A673 (cell line): Measurements from ENCODE around the gene FGD6. TPM values are rescaled to one million over a fixed set of nuclear protein-coding genes. Genes with fewer than 3 reads are reported as not detected.
"Not testable (repeated sequence)": the region's sequence is repeated elsewhere in the genome, so short reads cannot be mapped to it uniquely, and the experiment has no call there.

Source experiments
- BruUV-seq: library from RNA; stranded (reverse); fragments of 400-500 nt; replicated peaks from 2 replicates; lab custom pipeline; 2021; lab: Mats Ljungman, UMichigan
- CTCF ChIA-PET: fragments of 300-600 bp; sonication (Branson Sonifier 250); formaldehyde crosslinking; loops from one replicate; lab custom pipeline; 2022; ENCODE audit warnings: antibody characterized with exemption; lab: Charles Lee
- POLR2A ChIA-PET: fragments of 300-600 bp; sonication (Branson Sonifier 250); formaldehyde crosslinking; loops from one replicate; lab custom pipeline; 2022; ENCODE audit warnings: antibody characterized with exemption; ENCODE audit not compliant: low non-redundant PET; lab: Charles Lee
- DNase-seq: peaks from one replicate; pipeline ENCODE4 v3.0.0-alpha.2; 2015; ENCODE audit warnings: low spot score
- H3K27ac ChIP-seq: fragments of 200-600 bp; sonication (generic); 2 replicates; pipeline ENCODE4 v1.5.1; 2016; ENCODE audit warnings: mixed run types, low read depth, mild to moderate bottlenecking, mixed read lengths, antibody characterized with exemption, low read length; ENCODE audit not compliant: poor library complexity, severe bottlenecking
- H3K27me3 ChIP-seq: fragments of 200-600 bp; sonication (generic); replicated peaks from 2 replicates; pipeline ENCODE4 v1.6.1; 2017; ENCODE audit warnings: mixed run types, low read depth, mild to moderate bottlenecking, mixed read lengths, antibody characterized with exemption, low read length; ENCODE audit not compliant: insufficient read depth, poor library complexity
- H3K36me3 ChIP-seq: fragments of 200-600 bp; sonication (generic); 2 replicates; pipeline ENCODE4 v1.6.1; 2016; ENCODE audit warnings: mixed run types, mild to moderate bottlenecking, mixed read lengths, antibody characterized with exemption, low read length; ENCODE audit not compliant: insufficient read depth, poor library complexity, severe bottlenecking
- H3K4me1 ChIP-seq: fragments of 200-600 bp; sonication (generic); 2 replicates; pipeline ENCODE4 v1.6.1; 2017; ENCODE audit warnings: mixed run types, mild to moderate bottlenecking, mixed read lengths, antibody characterized with exemption, low read length; ENCODE audit not compliant: insufficient read depth, poor library complexity, severe bottlenecking
- H3K4me3 ChIP-seq: fragments of 200-600 bp; sonication (generic); 2 replicates; pipeline ENCODE4 v1.5.1; 2016; ENCODE audit warnings: low read depth, mixed run types, mild to moderate bottlenecking, mixed read lengths, low read length; ENCODE audit not compliant: poor library complexity, severe bottlenecking
- H3K9me3 ChIP-seq: fragments of 200-600 bp; sonication (generic); 2 replicates; pipeline ENCODE4 v1.6.1; 2016; ENCODE audit warnings: mixed run types, low read depth, mild to moderate bottlenecking, mixed read lengths, antibody characterized with exemption, low read length; ENCODE audit not compliant: poor library complexity, severe bottlenecking
- CTCF ChIP-seq: fragments of 300-800, 200-600 bp; sonication (generic); conservative IDR thresholded peaks from 2 replicates; pipeline ENCODE4 v1.5.1; 2017; ENCODE audit warnings: low read depth, mild to moderate bottlenecking, antibody characterized with exemption, low read length, moderate library complexity, mixed read lengths
- EZH2 ChIP-seq: fragments of 200-600 bp; sonication (generic); IDR thresholded peaks from 2 replicates; pipeline ENCODE4 v1.6.1; 2017; ENCODE audit warnings: borderline replicate concordance, low read depth, mild to moderate bottlenecking, mixed read lengths, antibody characterized with exemption, low read length; ENCODE audit not compliant: poor library complexity, severe bottlenecking
- intact Hi-C: fragments of 100-400 bp; cut with micrococcal nuclease; formaldehyde crosslinking; loops from one replicate; pipeline ENCODE4 v1.10.0; 2022; ENCODE audit not compliant: unreplicated experiment
- total RNA-seq: library from RNA; stranded (reverse); gene quantifications from 2 replicates; pipeline ENCODE4 v1.2.3, GENCODE V29; 2021

FGD6 gene
- total RNA-seq, 1 experiment from 2014 or later: 11.7 TPM

GRCh38 chr12:95099270-95099790, 117.9 kb downstream of the FGD6 start:
- Histone ChIP-seq H3K27me3 (no peaks in the 10 kb centered on the region), H3K27ac (no peak overlapping the region), H3K9me3 (no peaks in the 10 kb centered on the region), H3K4me3 (no peak overlapping the region), H3K4me1 (peaks cover 14% of the 10 kb centered on the region), H3K36me3 (no peaks in the 10 kb centered on the region)
- no TSS peak for BruUV-seq
- ChIA-PET CTCF (no interaction called here), POLR2A (no interaction called here)
- TF ChIP-seq CTCF (no peak), EZH2 (no peak)
- DNase-seq: no peak
- intact Hi-C loops: no loop called here

GRCh38 chr12:95096852-95097251, 120.4 kb downstream of the FGD6 start:
- BruUV-seq: no TSS peak
- no peak overlapping the region for H3K4me3 ChIP-seq
- POLR2A ChIA-PET: no interaction called here
- intact Hi-C loops: no loop called here
- H3K9me3 ChIP-seq: no peaks in the 10 kb centered on the region
- TF ChIP-seq EZH2 (no peak), CTCF (no peak)
- CTCF ChIA-PET: no interaction called here
- H3K4me1 ChIP-seq: no peaks in the 10 kb centered on the region
- DNase-seq: no peak
- peaks cover 5% of the 10 kb centered on the region for H3K36me3 ChIP-seq
- H3K27me3 ChIP-seq: no peaks in the 10 kb centered on the region
- no peak overlapping the region for H3K27ac ChIP-seq

GRCh38 chr12:95096378-95096777, 120.9 kb downstream of the FGD6 start:
- ChIA-PET POLR2A (no interaction called here), CTCF (no interaction called here)
- Histone ChIP-seq H3K4me3 (no peak overlapping the region), H3K36me3 (peaks cover 5% of the 10 kb centered on the region), H3K4me1 (no peaks in the 10 kb centered on the region), H3K9me3 (no peaks in the 10 kb centered on the region), H3K27me3 (no peaks in the 10 kb centered on the region), H3K27ac (no peak overlapping the region)
- TF ChIP-seq CTCF (no peak), EZH2 (no peak)
- BruUV-seq: no TSS peak
- intact Hi-C loops: no loop called here
- DNase-seq: no peak

- intact Hi-C loops, BruUV-seq, DNase-seq, POLR2A ChIA-PET, H3K4me3 ChIP-seq, CTCF ChIA-PET, H3K27me3 ChIP-seq, H3K4me1 ChIP-seq, H3K27ac ChIP-seq, H3K36me3 ChIP-seq, H3K9me3 ChIP-seq: not testable (repeated sequence)
Observed at GRCh38 chr12:95095866-95096265, 121.4 kb downstream of the FGD6 start.
